Suprapubic skin (tissue), 4 donors: ENCODE measurements around the gene HIBCH.

ENCODE experiments used
- EP300 ChIP-seq: sonication (generic); formaldehyde crosslinking; IDR thresholded peaks from one replicate; pipeline ENCODE4 v1.6.1; 2017; ENCODE audit warnings: antibody characterized with exemption
- POLR2A ChIP-seq, 2 donors: fragments of 450-650 bp; IDR thresholded peaks; one replicate each; pipeline ENCODE4 v1.6.1; 2017; ENCODE audit warnings: antibody characterized with exemption in 2 of 2, mild to moderate bottlenecking in 2 of 2, moderate library complexity in 2 of 2
- POLR2AphosphoS5 ChIP-seq, 3 donors: sonication (generic); formaldehyde crosslinking; IDR thresholded peaks; one replicate each; pipeline ENCODE4 v1.6.1; 2017; ENCODE audit warnings: antibody characterized with exemption in 3 of 3
- TF ChIP-seq, protein P1 (sequence below), 2 donors: fragments of 200-600 bp in 1 of 2; fragments of 450-650 bp in 1 of 2; sonication (generic) in 1 of 2; IDR thresholded peaks; one replicate each; pipeline ENCODE4 v1.5.1; 2016 to 2019; ENCODE audit warnings: antibody characterized with exemption in 2 of 2, mild to moderate bottlenecking in 1 of 2, moderate library complexity in 1 of 2

- no peak for TF ChIP-seq POLR2A (IDR thresholded peaks at IDR 0.05)
- no peak for TF ChIP-seq EP300
- TF ChIP-seq, protein P1, sequence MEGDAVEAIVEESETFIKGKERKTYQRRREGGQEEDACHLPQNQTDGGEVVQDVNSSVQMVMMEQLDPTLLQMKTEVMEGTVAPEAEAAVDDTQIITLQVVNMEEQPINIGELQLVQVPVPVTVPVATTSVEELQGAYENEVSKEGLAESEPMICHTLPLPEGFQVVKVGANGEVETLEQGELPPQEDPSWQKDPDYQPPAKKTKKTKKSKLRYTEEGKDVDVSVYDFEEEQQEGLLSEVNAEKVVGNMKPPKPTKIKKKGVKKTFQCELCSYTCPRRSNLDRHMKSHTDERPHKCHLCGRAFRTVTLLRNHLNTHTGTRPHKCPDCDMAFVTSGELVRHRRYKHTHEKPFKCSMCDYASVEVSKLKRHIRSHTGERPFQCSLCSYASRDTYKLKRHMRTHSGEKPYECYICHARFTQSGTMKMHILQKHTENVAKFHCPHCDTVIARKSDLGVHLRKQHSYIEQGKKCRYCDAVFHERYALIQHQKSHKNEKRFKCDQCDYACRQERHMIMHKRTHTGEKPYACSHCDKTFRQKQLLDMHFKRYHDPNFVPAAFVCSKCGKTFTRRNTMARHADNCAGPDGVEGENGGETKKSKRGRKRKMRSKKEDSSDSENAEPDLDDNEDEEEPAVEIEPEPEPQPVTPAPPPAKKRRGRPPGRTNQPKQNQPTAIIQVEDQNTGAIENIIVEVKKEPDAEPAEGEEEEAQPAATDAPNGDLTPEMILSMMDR (IDR thresholded peaks at IDR 0.05): no peak
- TF ChIP-seq POLR2AphosphoS5 (IDR thresholded peaks at IDR 0.05): no peak
These were observed 63.5 kb downstream of the HIBCH start for GRCh38 chr2:190256087-190256486.
